H9 (cell line): ENCODE data around the gene BACH2. TPM values are rescaled to one million over a fixed set of nuclear protein-coding genes. Genes with fewer than 3 reads are reported as not detected.

Experiments used
- DNase-seq: peaks from one replicate; pipeline ENCODE4 v3.0.0-alpha.2; 2017
- H2AFZ ChIP-seq: one replicate; pipeline ENCODE4 v1.6.1; 2013; ENCODE audit warnings: mild to moderate bottlenecking, low read length, control low read depth, moderate library complexity
- H2AK5ac ChIP-seq: 2 replicates; pipeline ENCODE4 v1.6.1; 2013; ENCODE audit warnings: low read length, control low read depth, mixed read lengths; ENCODE audit not compliant: insufficient read length
- H2BK120ac ChIP-seq: one replicate; pipeline ENCODE4 v1.6.1; 2013; ENCODE audit warnings: low read depth, mild to moderate bottlenecking, low read length, control low read depth, inconsistent platforms; ENCODE audit not compliant: poor library complexity, severe bottlenecking
- H2BK12ac ChIP-seq: 2 replicates; pipeline ENCODE4 v1.6.1; 2013; ENCODE audit warnings: low read length, control low read depth, mixed read lengths, low read depth; ENCODE audit not compliant: insufficient read length
- H2BK15ac ChIP-seq: 2 replicates; pipeline ENCODE4 v1.6.1; 2013; ENCODE audit warnings: low read depth, low read length, control low read depth
- H2BK20ac ChIP-seq: one replicate; pipeline ENCODE4 v1.6.1; 2013; ENCODE audit warnings: low read depth, mild to moderate bottlenecking, low read length, control low read depth, inconsistent platforms; ENCODE audit not compliant: poor library complexity, severe bottlenecking
- H2BK5ac ChIP-seq: 2 replicates; pipeline ENCODE4 v1.6.1; 2013; ENCODE audit warnings: low read length, control low read depth, mixed read lengths; ENCODE audit not compliant: insufficient read length
- H3K14ac ChIP-seq: 2 replicates; pipeline ENCODE4 v1.6.1; 2013; ENCODE audit warnings: low read length, control low read depth; ENCODE audit not compliant: insufficient read depth
- H3K18ac ChIP-seq: 2 replicates; pipeline ENCODE4 v1.6.1; 2013; ENCODE audit warnings: low read depth, mild to moderate bottlenecking, mixed read lengths, low read length, control low read depth; ENCODE audit not compliant: insufficient read length
- H3K23ac ChIP-seq: 2 replicates; pipeline ENCODE4 v1.6.1; 2013; ENCODE audit warnings: low read length, control low read depth, mixed read lengths, low read depth; ENCODE audit not compliant: insufficient read length
- H3K23me2 ChIP-seq: 2 replicates; pipeline ENCODE4 v1.6.1; 2013; ENCODE audit warnings: low read depth, mild to moderate bottlenecking, mixed read lengths, low read length, control low read depth; ENCODE audit not compliant: insufficient read length, poor library complexity, severe bottlenecking
- H3K27ac ChIP-seq: 2 replicates; pipeline ENCODE4 v1.5.1; 2013; ENCODE audit warnings: low read length, control low read depth, mixed read lengths, low read depth; ENCODE audit not compliant: insufficient read length
- H3K27me3 ChIP-seq: 2 replicates; pipeline ENCODE4 v1.6.1; 2013; ENCODE audit warnings: low read length, control low read depth, inconsistent platforms; ENCODE audit not compliant: insufficient read depth
- H3K4ac ChIP-seq: 2 replicates; pipeline ENCODE4 v1.6.1; 2013; ENCODE audit warnings: low read depth, mild to moderate bottlenecking, control low read depth, inconsistent platforms, low read length, moderate library complexity
- H3K4me1 ChIP-seq: 2 replicates; pipeline ENCODE4 v1.6.1; 2013; ENCODE audit warnings: low read length, control low read depth, inconsistent platforms; ENCODE audit not compliant: insufficient read depth
- H3K4me2 ChIP-seq: 2 replicates; pipeline ENCODE4 v1.6.1; 2013; ENCODE audit warnings: low read length, control low read depth, mixed read lengths; ENCODE audit not compliant: insufficient read length, insufficient read depth
- H3K56ac ChIP-seq: 2 replicates; pipeline ENCODE4 v1.6.1; 2013; ENCODE audit warnings: low read depth, mild to moderate bottlenecking, mixed read lengths, low read length, control low read depth; ENCODE audit not compliant: insufficient read length
- H3K79me1 ChIP-seq: 2 replicates; pipeline ENCODE4 v1.6.1; 2013; ENCODE audit warnings: low read depth, mild to moderate bottlenecking, moderate library complexity, low read length, control low read depth, inconsistent platforms; ENCODE audit not compliant: insufficient read depth, poor library complexity, severe bottlenecking
- H3K79me2 ChIP-seq: 2 replicates; pipeline ENCODE4 v1.6.1; 2013; ENCODE audit warnings: low read length, control low read depth, inconsistent platforms; ENCODE audit not compliant: insufficient read depth
- H3K9ac ChIP-seq: 2 replicates; pipeline ENCODE4 v1.6.1; 2013; ENCODE audit warnings: low read length, control low read depth, mixed read lengths; ENCODE audit not compliant: insufficient read length; ENCODE audit errors: extremely low read depth
- H3K9me3 ChIP-seq: one replicate; pipeline ENCODE4 v1.6.1; 2013; ENCODE audit warnings: low read depth, low read length, inconsistent platforms; ENCODE audit not compliant: control insufficient read depth
- H3T11ph ChIP-seq: one replicate; pipeline ENCODE4 v1.6.1; 2013; ENCODE audit warnings: mild to moderate bottlenecking, low read length, control low read depth, inconsistent platforms
- H4K20me1 ChIP-seq: one replicate; pipeline ENCODE4 v1.6.1; 2013; ENCODE audit not compliant: control insufficient read depth, insufficient read length, insufficient read depth
- H4K5ac ChIP-seq: 2 replicates; pipeline ENCODE4 v1.6.1; 2013; ENCODE audit warnings: low read depth, mild to moderate bottlenecking, mixed read lengths, low read length, control low read depth; ENCODE audit not compliant: insufficient read length
- H4K8ac ChIP-seq: replicated peaks from 2 replicates; pipeline ENCODE4 v1.6.1; 2013; ENCODE audit warnings: low read length, control low read depth, mixed read lengths, low read depth; ENCODE audit not compliant: insufficient read length
- H4K91ac ChIP-seq: 2 replicates; pipeline ENCODE4 v1.6.1; 2013; ENCODE audit warnings: low read depth, mild to moderate bottlenecking, moderate library complexity, mixed read lengths, low read length, control low read depth; ENCODE audit not compliant: insufficient read length
- H3K27ac Mint-ChIP-seq, 3 experiments: 2 replicates in 2 of 3; 3 replicates in 1 of 3; pipeline ENCODE4 v1.8.0; 2020 to 2021; ENCODE audit warnings: mixed read lengths in 3 of 3, mild to moderate bottlenecking in 1 of 3, moderate library complexity in 1 of 3
- H3K27me3 Mint-ChIP-seq: 2 replicates; pipeline ENCODE4 v1.8.0; 2021; ENCODE audit warnings: low read depth, mild to moderate bottlenecking, moderate library complexity, mixed read lengths
- H3K36me3 Mint-ChIP-seq, 3 experiments: 2 replicates in 2 of 3; 3 replicates in 1 of 3; pipeline ENCODE4 v1.8.0; 2020 to 2021; ENCODE audit warnings: low read depth in 3 of 3, mixed read lengths in 3 of 3; ENCODE audit not compliant: insufficient read depth in 1 of 3
- H3K4me1 Mint-ChIP-seq, 2 experiments: 2 replicates each; pipeline ENCODE4 v1.8.0; 2020; ENCODE audit warnings: mixed read lengths in 2 of 2
- H3K4me3 Mint-ChIP-seq, 2 experiments: 2 replicates in 1 of 2; 3 replicates in 1 of 2; pipeline ENCODE4 v1.8.0; 2020 to 2021; ENCODE audit warnings: mild to moderate bottlenecking in 2 of 2, mixed read lengths in 2 of 2, moderate library complexity in 1 of 2
- H3K9me3 Mint-ChIP-seq, 2 experiments: 2 replicates in 1 of 2; 3 replicates in 1 of 2; pipeline ENCODE4 v1.8.0; 2020; ENCODE audit warnings: mild to moderate bottlenecking in 2 of 2, mixed read lengths in 2 of 2, moderate library complexity in 1 of 2
- WGBS: extraction: QIAGEN DNeasy Blood & Tissue Kit; methylation state at CpG from one replicate; pipeline ENCODE4 v1.1.7; 2013; ENCODE audit warnings: missing lambda C conversion rate, low lambda C conversion rate, mixed read lengths; ENCODE audit not compliant: insufficient read length; ENCODE audit errors: extremely low coverage; 5-methylcytosine and 5-hydroxymethylcytosine counted together
- total RNA-seq: library from RNA; stranded (reverse); gene quantifications from 2 replicates; pipeline ENCODE4 v1.2.1, GENCODE V29; 2021
- TF ChIP-seq, protein P1 (sequence below): fragments of 200-600 bp; sonication (generic); conservative IDR thresholded peaks from 3 replicates; pipeline ENCODE4 v1.8.0; 2021; ENCODE audit warnings: antibody characterized with exemption, mild to moderate bottlenecking

The BACH2 gene
- total RNA-seq, 1 experiment from 2014 or later, result 2.0 TPM

DNA sequence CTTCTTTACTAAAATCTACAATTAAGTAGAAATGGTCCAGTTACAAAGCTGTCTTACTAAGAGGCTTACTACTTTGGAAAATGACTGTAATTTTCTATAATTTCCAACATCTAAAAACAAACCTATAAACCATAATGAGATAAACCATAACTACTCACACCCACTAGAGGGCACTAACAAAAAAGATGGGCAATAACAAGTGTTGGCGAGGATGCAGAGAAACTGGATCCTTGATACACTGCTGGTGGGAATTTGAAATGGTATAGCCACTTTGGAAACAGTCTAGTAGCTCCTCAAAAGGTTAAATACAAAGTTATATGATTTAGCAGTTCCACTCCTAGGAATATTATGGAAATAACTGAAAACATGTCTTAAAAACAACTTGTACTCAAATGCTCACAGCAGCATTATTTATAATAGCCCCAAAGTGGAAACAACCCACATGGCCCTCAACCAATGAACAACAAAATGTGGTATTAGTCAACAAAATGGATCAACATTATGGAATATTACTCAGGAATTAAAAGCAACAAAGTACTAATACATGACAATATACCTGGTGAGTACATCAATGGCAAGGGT is 351.7 kb downstream of the BACH2 start:
- no peak overlapping the region for H3K56ac ChIP-seq
- H2BK5ac ChIP-seq, result no peak overlapping the region
- Mint-ChIP-seq H3K4me3 (no peak overlapping the region), H3K27me3 (no peaks in the 10 kb centered on the region), H3K36me3 (no peaks in the 10 kb centered on the region), H3K4me1 (no peaks in the 10 kb centered on the region), H3K9me3 (no peaks in the 10 kb centered on the region), H3K27ac (no peak overlapping the region)
- no peak overlapping the region for H2AFZ ChIP-seq
- no peaks in the 10 kb centered on the region for H4K20me1 ChIP-seq
- no peak overlapping the region for H3K23ac ChIP-seq
- TF ChIP-seq, protein P1, sequence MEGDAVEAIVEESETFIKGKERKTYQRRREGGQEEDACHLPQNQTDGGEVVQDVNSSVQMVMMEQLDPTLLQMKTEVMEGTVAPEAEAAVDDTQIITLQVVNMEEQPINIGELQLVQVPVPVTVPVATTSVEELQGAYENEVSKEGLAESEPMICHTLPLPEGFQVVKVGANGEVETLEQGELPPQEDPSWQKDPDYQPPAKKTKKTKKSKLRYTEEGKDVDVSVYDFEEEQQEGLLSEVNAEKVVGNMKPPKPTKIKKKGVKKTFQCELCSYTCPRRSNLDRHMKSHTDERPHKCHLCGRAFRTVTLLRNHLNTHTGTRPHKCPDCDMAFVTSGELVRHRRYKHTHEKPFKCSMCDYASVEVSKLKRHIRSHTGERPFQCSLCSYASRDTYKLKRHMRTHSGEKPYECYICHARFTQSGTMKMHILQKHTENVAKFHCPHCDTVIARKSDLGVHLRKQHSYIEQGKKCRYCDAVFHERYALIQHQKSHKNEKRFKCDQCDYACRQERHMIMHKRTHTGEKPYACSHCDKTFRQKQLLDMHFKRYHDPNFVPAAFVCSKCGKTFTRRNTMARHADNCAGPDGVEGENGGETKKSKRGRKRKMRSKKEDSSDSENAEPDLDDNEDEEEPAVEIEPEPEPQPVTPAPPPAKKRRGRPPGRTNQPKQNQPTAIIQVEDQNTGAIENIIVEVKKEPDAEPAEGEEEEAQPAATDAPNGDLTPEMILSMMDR, result peak; percentile 65
- H4K91ac ChIP-seq, result no peak overlapping the region
- H3K4me2 ChIP-seq, result no peak overlapping the region
- H3T11ph ChIP-seq, result no peak overlapping the region
- no peaks in the 10 kb centered on the region for H3K23me2 ChIP-seq
- H3K18ac ChIP-seq, result no peak overlapping the region
- no CpG with 5 or more reads among the region's 1 CpG for WGBS
- no peak overlapping the region for H2BK12ac ChIP-seq
- no peaks in the 10 kb centered on the region for H3K9me3 ChIP-seq
- no peak overlapping the region for H4K8ac ChIP-seq
- no peaks in the 10 kb centered on the region for H3K79me2 ChIP-seq
- H3K79me1 ChIP-seq, result no peaks in the 10 kb centered on the region
- no peak overlapping the region for H2BK20ac ChIP-seq
- H3K14ac ChIP-seq, result no peak overlapping the region
- H3K9ac ChIP-seq, result no peak overlapping the region
- no peak overlapping the region for H4K5ac ChIP-seq
- H3K4me1 ChIP-seq, result no peaks in the 10 kb centered on the region
- no peaks in the 10 kb centered on the region for H3K27me3 ChIP-seq
- H2BK15ac ChIP-seq, result no peak overlapping the region
- H2AK5ac ChIP-seq, result no peak overlapping the region
- no peak for DNase-seq
- H3K27ac ChIP-seq, result no peak overlapping the region
- H3K4ac ChIP-seq, result no peak overlapping the region
- no peak overlapping the region for H2BK120ac ChIP-seq
